H9 (cell line): Measurements from ENCODE around the gene LMF1. TPM values are rescaled to one million over a fixed set of nuclear protein-coding genes. Genes with fewer than 3 reads are reported as not detected.

Experiments
- DNase-seq: peaks from one replicate; pipeline ENCODE4 v3.0.0-alpha.2; 2017
- H2AFZ ChIP-seq: one replicate; pipeline ENCODE4 v1.6.1; 2013; ENCODE audit warnings: mild to moderate bottlenecking, low read length, control low read depth, moderate library complexity
- H2AK5ac ChIP-seq: 2 replicates; pipeline ENCODE4 v1.6.1; 2013; ENCODE audit warnings: low read length, control low read depth, mixed read lengths; ENCODE audit not compliant: insufficient read length
- H2BK120ac ChIP-seq: one replicate; pipeline ENCODE4 v1.6.1; 2013; ENCODE audit warnings: low read depth, mild to moderate bottlenecking, low read length, control low read depth, inconsistent platforms; ENCODE audit not compliant: poor library complexity, severe bottlenecking
- H2BK12ac ChIP-seq: 2 replicates; pipeline ENCODE4 v1.6.1; 2013; ENCODE audit warnings: low read length, control low read depth, mixed read lengths, low read depth; ENCODE audit not compliant: insufficient read length
- H2BK15ac ChIP-seq: 2 replicates; pipeline ENCODE4 v1.6.1; 2013; ENCODE audit warnings: low read depth, low read length, control low read depth
- H2BK20ac ChIP-seq: one replicate; pipeline ENCODE4 v1.6.1; 2013; ENCODE audit warnings: low read depth, mild to moderate bottlenecking, low read length, control low read depth, inconsistent platforms; ENCODE audit not compliant: poor library complexity, severe bottlenecking
- H2BK5ac ChIP-seq: 2 replicates; pipeline ENCODE4 v1.6.1; 2013; ENCODE audit warnings: low read length, control low read depth, mixed read lengths; ENCODE audit not compliant: insufficient read length
- H3K14ac ChIP-seq: 2 replicates; pipeline ENCODE4 v1.6.1; 2013; ENCODE audit warnings: low read length, control low read depth; ENCODE audit not compliant: insufficient read depth
- H3K18ac ChIP-seq: 2 replicates; pipeline ENCODE4 v1.6.1; 2013; ENCODE audit warnings: low read depth, mild to moderate bottlenecking, mixed read lengths, low read length, control low read depth; ENCODE audit not compliant: insufficient read length
- H3K23ac ChIP-seq: 2 replicates; pipeline ENCODE4 v1.6.1; 2013; ENCODE audit warnings: low read length, control low read depth, mixed read lengths, low read depth; ENCODE audit not compliant: insufficient read length
- H3K23me2 ChIP-seq: 2 replicates; pipeline ENCODE4 v1.6.1; 2013; ENCODE audit warnings: low read depth, mild to moderate bottlenecking, mixed read lengths, low read length, control low read depth; ENCODE audit not compliant: insufficient read length, poor library complexity, severe bottlenecking
- H3K27ac ChIP-seq: 2 replicates; pipeline ENCODE4 v1.5.1; 2013; ENCODE audit warnings: low read length, control low read depth, mixed read lengths, low read depth; ENCODE audit not compliant: insufficient read length
- H3K27me3 ChIP-seq: 2 replicates; pipeline ENCODE4 v1.6.1; 2013; ENCODE audit warnings: low read length, control low read depth, inconsistent platforms; ENCODE audit not compliant: insufficient read depth
- H3K4ac ChIP-seq: 2 replicates; pipeline ENCODE4 v1.6.1; 2013; ENCODE audit warnings: low read depth, mild to moderate bottlenecking, control low read depth, inconsistent platforms, low read length, moderate library complexity
- H3K4me1 ChIP-seq: 2 replicates; pipeline ENCODE4 v1.6.1; 2013; ENCODE audit warnings: low read length, control low read depth, inconsistent platforms; ENCODE audit not compliant: insufficient read depth
- H3K4me2 ChIP-seq: 2 replicates; pipeline ENCODE4 v1.6.1; 2013; ENCODE audit warnings: low read length, control low read depth, mixed read lengths; ENCODE audit not compliant: insufficient read length, insufficient read depth
- H3K56ac ChIP-seq: 2 replicates; pipeline ENCODE4 v1.6.1; 2013; ENCODE audit warnings: low read depth, mild to moderate bottlenecking, mixed read lengths, low read length, control low read depth; ENCODE audit not compliant: insufficient read length
- H3K79me1 ChIP-seq: 2 replicates; pipeline ENCODE4 v1.6.1; 2013; ENCODE audit warnings: low read depth, mild to moderate bottlenecking, moderate library complexity, low read length, control low read depth, inconsistent platforms; ENCODE audit not compliant: insufficient read depth, poor library complexity, severe bottlenecking
- H3K79me2 ChIP-seq: 2 replicates; pipeline ENCODE4 v1.6.1; 2013; ENCODE audit warnings: low read length, control low read depth, inconsistent platforms; ENCODE audit not compliant: insufficient read depth
- H3K9ac ChIP-seq: 2 replicates; pipeline ENCODE4 v1.6.1; 2013; ENCODE audit warnings: low read length, control low read depth, mixed read lengths; ENCODE audit not compliant: insufficient read length; ENCODE audit errors: extremely low read depth
- H3K9me3 ChIP-seq: one replicate; pipeline ENCODE4 v1.6.1; 2013; ENCODE audit warnings: low read depth, low read length, inconsistent platforms; ENCODE audit not compliant: control insufficient read depth
- H3T11ph ChIP-seq: one replicate; pipeline ENCODE4 v1.6.1; 2013; ENCODE audit warnings: mild to moderate bottlenecking, low read length, control low read depth, inconsistent platforms
- H4K20me1 ChIP-seq: one replicate; pipeline ENCODE4 v1.6.1; 2013; ENCODE audit not compliant: control insufficient read depth, insufficient read length, insufficient read depth
- H4K5ac ChIP-seq: 2 replicates; pipeline ENCODE4 v1.6.1; 2013; ENCODE audit warnings: low read depth, mild to moderate bottlenecking, mixed read lengths, low read length, control low read depth; ENCODE audit not compliant: insufficient read length
- H4K8ac ChIP-seq: replicated peaks from 2 replicates; pipeline ENCODE4 v1.6.1; 2013; ENCODE audit warnings: low read length, control low read depth, mixed read lengths, low read depth; ENCODE audit not compliant: insufficient read length
- H4K91ac ChIP-seq: 2 replicates; pipeline ENCODE4 v1.6.1; 2013; ENCODE audit warnings: low read depth, mild to moderate bottlenecking, moderate library complexity, mixed read lengths, low read length, control low read depth; ENCODE audit not compliant: insufficient read length
- H3K27ac Mint-ChIP-seq, 3 experiments: 2 replicates in 2 of 3; 3 replicates in 1 of 3; pipeline ENCODE4 v1.8.0; 2020 to 2021; ENCODE audit warnings: mixed read lengths in 3 of 3, mild to moderate bottlenecking in 1 of 3, moderate library complexity in 1 of 3
- H3K27me3 Mint-ChIP-seq: 2 replicates; pipeline ENCODE4 v1.8.0; 2021; ENCODE audit warnings: low read depth, mild to moderate bottlenecking, moderate library complexity, mixed read lengths
- H3K36me3 Mint-ChIP-seq, 3 experiments: 2 replicates in 2 of 3; 3 replicates in 1 of 3; pipeline ENCODE4 v1.8.0; 2020 to 2021; ENCODE audit warnings: low read depth in 3 of 3, mixed read lengths in 3 of 3; ENCODE audit not compliant: insufficient read depth in 1 of 3
- H3K4me1 Mint-ChIP-seq, 2 experiments: 2 replicates each; pipeline ENCODE4 v1.8.0; 2020; ENCODE audit warnings: mixed read lengths in 2 of 2
- H3K4me3 Mint-ChIP-seq, 2 experiments: 2 replicates in 1 of 2; 3 replicates in 1 of 2; pipeline ENCODE4 v1.8.0; 2020 to 2021; ENCODE audit warnings: mild to moderate bottlenecking in 2 of 2, mixed read lengths in 2 of 2, moderate library complexity in 1 of 2
- H3K9me3 Mint-ChIP-seq, 2 experiments: 2 replicates in 1 of 2; 3 replicates in 1 of 2; pipeline ENCODE4 v1.8.0; 2020; ENCODE audit warnings: mild to moderate bottlenecking in 2 of 2, mixed read lengths in 2 of 2, moderate library complexity in 1 of 2
- WGBS: extraction: QIAGEN DNeasy Blood & Tissue Kit; methylation state at CpG from one replicate; pipeline ENCODE4 v1.1.7; 2013; ENCODE audit warnings: missing lambda C conversion rate, low lambda C conversion rate, mixed read lengths; ENCODE audit not compliant: insufficient read length; ENCODE audit errors: extremely low coverage; 5-methylcytosine and 5-hydroxymethylcytosine counted together
- total RNA-seq: library from RNA; stranded (reverse); gene quantifications from 2 replicates; pipeline ENCODE4 v1.2.1, GENCODE V29; 2021
- TF ChIP-seq, protein P1 (sequence below): fragments of 200-600 bp; sonication (generic); conservative IDR thresholded peaks from 3 replicates; pipeline ENCODE4 v1.8.0; 2021; ENCODE audit warnings: antibody characterized with exemption, mild to moderate bottlenecking

LMF1 gene
- total RNA-seq, 1 experiment from 2014 or later = 7.1 TPM

DNA sequence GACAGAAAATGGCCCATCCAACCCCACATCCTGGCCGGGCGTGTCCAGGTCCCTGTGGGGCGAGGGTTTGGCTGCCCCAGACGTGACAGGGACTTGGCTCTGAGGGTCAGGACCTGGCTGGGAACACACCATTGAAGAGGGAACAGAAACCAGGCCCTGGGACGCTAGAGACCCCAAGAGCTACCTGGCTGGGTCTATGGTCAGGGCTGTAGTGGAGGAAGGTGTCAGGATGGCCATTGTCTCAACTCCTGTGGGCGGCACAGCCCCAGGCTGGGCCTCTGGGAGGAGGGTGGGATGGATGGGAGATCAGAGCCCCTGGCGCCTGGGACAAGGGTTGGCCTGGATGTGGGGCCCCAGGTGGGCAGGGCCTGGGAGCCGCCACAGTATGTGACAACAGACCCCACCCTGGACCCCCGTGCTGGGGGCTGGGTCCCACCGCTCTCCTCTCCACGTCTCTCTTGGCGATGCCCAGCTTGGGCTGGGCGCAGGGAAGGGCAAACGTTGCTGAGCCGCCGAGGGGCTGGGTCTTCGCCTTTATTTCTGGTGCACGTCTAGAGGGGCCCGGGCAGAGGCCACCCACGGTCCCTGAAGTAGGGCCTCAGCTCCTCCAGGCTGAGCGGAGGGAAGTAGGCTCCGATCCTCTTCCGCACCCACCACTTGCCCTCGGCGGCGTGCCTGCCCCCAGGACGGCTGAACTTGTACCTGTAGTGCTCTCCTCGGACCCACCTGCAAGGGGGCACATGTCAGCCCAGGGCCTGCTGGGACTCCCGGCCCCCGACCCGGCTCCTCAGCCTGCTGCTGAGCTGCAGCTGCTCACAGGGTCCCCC is 116.6 kb downstream of the LMF1 start:
- Histone ChIP-seq H3K23ac (no peak overlapping the region), H3K4ac (no peak overlapping the region), H3T11ph (no peak overlapping the region), H4K8ac (no peak overlapping the region), H2AFZ (no peak overlapping the region), H2BK12ac (no peak overlapping the region), H3K9ac (no peak overlapping the region), H3K4me2 (no peak overlapping the region), H3K79me2 (no peaks in the 10 kb centered on the region), H3K56ac (no peak overlapping the region), H2AK5ac (no peak overlapping the region), H3K27me3 (no peaks in the 10 kb centered on the region), H3K23me2 (no peaks in the 10 kb centered on the region), H4K20me1 (no peaks in the 10 kb centered on the region), H2BK5ac (no peak overlapping the region), H3K27ac (no peak overlapping the region), H2BK20ac (no peak overlapping the region), H3K79me1 (no peaks in the 10 kb centered on the region), H3K18ac (no peak overlapping the region), H4K91ac (no peak overlapping the region), H3K4me1 (no peaks in the 10 kb centered on the region), H4K5ac (no peak overlapping the region), H3K14ac (no peak overlapping the region; the same call in 1 of the 2 replicates), H2BK120ac (no peak overlapping the region), H3K9me3 (no peaks in the 10 kb centered on the region), H2BK15ac (no peak overlapping the region)
- no peak overlapping the region for H3K27ac Mint-ChIP-seq
- peaks cover 20% of the 10 kb centered on the region for H3K27me3 Mint-ChIP-seq
- H3K4me3 Mint-ChIP-seq = no peak overlapping the region
- TF ChIP-seq, protein P1, sequence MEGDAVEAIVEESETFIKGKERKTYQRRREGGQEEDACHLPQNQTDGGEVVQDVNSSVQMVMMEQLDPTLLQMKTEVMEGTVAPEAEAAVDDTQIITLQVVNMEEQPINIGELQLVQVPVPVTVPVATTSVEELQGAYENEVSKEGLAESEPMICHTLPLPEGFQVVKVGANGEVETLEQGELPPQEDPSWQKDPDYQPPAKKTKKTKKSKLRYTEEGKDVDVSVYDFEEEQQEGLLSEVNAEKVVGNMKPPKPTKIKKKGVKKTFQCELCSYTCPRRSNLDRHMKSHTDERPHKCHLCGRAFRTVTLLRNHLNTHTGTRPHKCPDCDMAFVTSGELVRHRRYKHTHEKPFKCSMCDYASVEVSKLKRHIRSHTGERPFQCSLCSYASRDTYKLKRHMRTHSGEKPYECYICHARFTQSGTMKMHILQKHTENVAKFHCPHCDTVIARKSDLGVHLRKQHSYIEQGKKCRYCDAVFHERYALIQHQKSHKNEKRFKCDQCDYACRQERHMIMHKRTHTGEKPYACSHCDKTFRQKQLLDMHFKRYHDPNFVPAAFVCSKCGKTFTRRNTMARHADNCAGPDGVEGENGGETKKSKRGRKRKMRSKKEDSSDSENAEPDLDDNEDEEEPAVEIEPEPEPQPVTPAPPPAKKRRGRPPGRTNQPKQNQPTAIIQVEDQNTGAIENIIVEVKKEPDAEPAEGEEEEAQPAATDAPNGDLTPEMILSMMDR = no peak
- H3K9me3 Mint-ChIP-seq = peaks cover 44 to 70% of the 10 kb centered on the region in 2 experiments
- peaks cover 12 to 45% (median 20%) of the 10 kb centered on the region in 3 experiments for H3K36me3 Mint-ChIP-seq
- no peaks in the 10 kb centered on the region for H3K4me1 Mint-ChIP-seq
- no peak for DNase-seq
- WGBS = no CpG with 5 or more reads among the region's 31 CpGs
